Measurements from ENCODE around the gene PARVA. TPM values are rescaled to one million over a fixed set of nuclear protein-coding genes. Genes with fewer than 3 reads are reported as not detected.

Gene PARVA
- total RNA-seq, 2 donors from 2014 or later = 55.9 to 58.1 TPM

GRCh38 chr11:12567746-12568460, 190.5 kb downstream of the PARVA start:
- Histone ChIP-seq H3K27me3 (no peaks in the 10 kb centered on the region), H3K4me1 (no peaks in the 10 kb centered on the region), H3K36me3 (no peaks in the 10 kb centered on the region), H3K27ac (no peak overlapping the region), H3K9me3 (peaks cover 0 to 5% of the 10 kb centered on the region in 2 donors), H3K4me3 (no peak overlapping the region)
- no peak for DNase-seq (ENCODE audit: low spot score)
- TF ChIP-seq CTCF (IDR thresholded peaks at IDR 0.05) = no peak

- Histone ChIP-seq H3K27me3 (no peaks in the 10 kb centered on the region), H3K9me3 (peaks cover 0 to 5% of the 10 kb centered on the region in 2 donors), H3K36me3 (no peaks in the 10 kb centered on the region), H3K27ac (no peak overlapping the region), H3K4me3 (no peak overlapping the region), H3K4me1 (no peaks in the 10 kb centered on the region)
- TF ChIP-seq CTCF (IDR thresholded peaks at IDR 0.05) = no peak
- DNase-seq (ENCODE audit: low spot score) = no peak
These were observed 192.4 kb downstream of the PARVA start for GRCh38 chr11:12569499-12570425.

- Histone ChIP-seq H3K4me1 (no peaks in the 10 kb centered on the region), H3K27me3 (no peaks in the 10 kb centered on the region), H3K4me3 (no peak overlapping the region), H3K36me3 (no peaks in the 10 kb centered on the region), H3K27ac (no peak overlapping the region), H3K9me3 (no peaks in the 10 kb centered on the region)
- DNase-seq (ENCODE audit: low spot score) = no peak
- TF ChIP-seq CTCF (IDR thresholded peaks at IDR 0.05) = no peak
These were observed 196.5 kb downstream of the PARVA start for GRCh38 chr11:12573707-12574485.

- no peak for DNase-seq (ENCODE audit: low spot score)
- H3K9me3 ChIP-seq = no peaks in the 10 kb centered on the region
- no peaks in the 10 kb centered on the region for H3K36me3 ChIP-seq
- TF ChIP-seq CTCF (IDR thresholded peaks at IDR 0.05) = no peak
- H3K27me3 ChIP-seq = no peaks in the 10 kb centered on the region
- no peak overlapping the region for H3K4me3 ChIP-seq
- no peaks in the 10 kb centered on the region for H3K4me1 ChIP-seq
- H3K27ac ChIP-seq = no peak overlapping the region
These were observed 200.6 kb downstream of the PARVA start for GRCh38 chr11:12577725-12578644.

GRCh38 chr11:12581416-12581815, 204.0 kb downstream of the PARVA start:
- Histone ChIP-seq H3K9me3 (no peaks in the 10 kb centered on the region), H3K27me3 (no peaks in the 10 kb centered on the region), H3K36me3 (no peaks in the 10 kb centered on the region), H3K4me1 (peaks cover 0 to 8% of the 10 kb centered on the region in 2 donors), H3K4me3 (no peak overlapping the region), H3K27ac (no peak overlapping the region)
- TF ChIP-seq CTCF (IDR thresholded peaks at IDR 0.05) = no peak
- no peak for DNase-seq (ENCODE audit: low spot score)

Data from right atrium auricular region (tissue), 2 donors.